DMS153 treated with DMSO at 0.1 percent for 48 hours (cell line): ENCODE results near the gene STK10.
"Not testable (repeated sequence)": the region's sequence is repeated elsewhere in the genome, so short reads cannot be mapped to it uniquely, and the experiment has no call there.

Source experiments
- DNase-seq: peaks from one replicate; lab custom pipeline; 2025; ENCODE audit not compliant: unreplicated experiment; lab: John Stamatoyannopoulos, UW

STK10 gene

DNA sequence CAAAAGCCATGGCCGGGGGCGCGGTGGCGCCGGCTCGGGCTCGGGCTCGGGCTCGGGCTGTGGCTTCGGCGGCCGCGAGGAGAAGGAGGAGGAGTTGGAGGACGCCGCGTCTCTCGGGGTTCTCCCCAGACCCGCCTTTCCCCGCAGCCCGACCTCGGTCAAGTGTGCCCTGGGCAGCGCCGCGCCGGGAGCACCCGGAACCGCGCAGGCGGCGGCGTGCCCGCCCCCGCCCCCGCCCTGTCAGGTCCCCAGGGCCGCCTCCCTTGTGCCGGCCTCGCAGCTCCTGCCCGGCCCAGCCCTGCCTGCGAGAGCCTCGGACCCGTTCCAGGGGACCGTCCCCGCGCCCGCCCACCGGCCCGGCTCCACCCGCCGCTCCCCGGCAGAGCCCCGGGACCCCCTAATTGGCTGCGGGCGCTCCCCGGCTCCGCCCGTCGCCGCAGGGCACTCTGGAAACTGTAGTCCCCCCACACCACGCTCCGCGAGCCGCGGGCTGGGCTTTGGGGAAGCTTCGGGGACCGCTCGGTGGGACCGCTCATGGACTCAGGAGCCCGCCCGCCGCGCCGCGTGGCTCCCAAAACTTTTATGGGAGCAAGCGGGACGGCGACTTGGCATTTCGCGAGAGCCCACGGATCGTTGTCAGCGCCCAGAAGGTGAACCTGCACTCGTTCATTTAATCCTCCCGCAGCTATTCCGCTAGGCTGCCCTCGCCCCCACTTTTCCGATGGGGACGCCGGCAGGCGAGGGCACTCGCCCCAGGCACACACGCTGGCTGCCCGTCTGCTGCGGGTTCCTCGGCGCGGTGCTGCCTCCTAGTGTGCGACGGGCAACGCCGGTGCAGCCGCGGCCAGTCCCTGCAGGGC, at the start of gene STK10:
STK10 (minus strand) TSS at position 192 of the 860 bp plus-strand sequence; CDS start at position 10, 182 bp downstream.
- peak; percentile 39 for DNase-seq

GRCh38 chr5:172235827-172236736, 48.1 kb upstream of the STK10 start:
- DNase-seq: no peak

- DNase-seq: no peak
Measured at GRCh38 chr5:172235132-172235780, 47.2 kb upstream of the STK10 start.

DNA sequence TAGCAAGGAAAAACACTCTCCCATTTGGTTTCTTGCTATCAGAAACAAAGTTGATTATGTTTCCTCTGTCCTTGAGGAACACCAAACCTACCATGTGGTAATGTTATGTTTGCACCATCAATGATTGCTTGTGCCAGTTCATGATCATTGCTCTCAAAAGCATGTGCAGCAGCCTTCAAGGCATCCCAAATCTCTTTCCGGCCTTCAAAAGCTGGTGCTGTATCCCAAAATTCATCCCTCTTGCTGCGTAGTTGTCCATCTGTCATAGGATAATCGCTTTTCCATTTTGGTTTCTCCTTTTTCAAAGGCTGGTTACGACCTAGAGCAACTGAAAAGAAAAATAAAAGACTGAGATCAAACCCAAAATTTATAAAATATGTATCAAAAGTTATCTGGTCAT, 46.0 kb upstream of the STK10 start:
- DNase-seq: no peak

- DNase-seq: no peak
Measured at GRCh38 chr5:172229904-172230303, 41.9 kb upstream of the STK10 start.

GRCh38 chr5:172224996-172225395, 37.0 kb upstream of the STK10 start:
- DNase-seq: no peak

GRCh38 chr5:172223901-172224873, 36.2 kb upstream of the STK10 start:
- DNase-seq: no peak

GRCh38 chr5:172219296-172219695, 31.3 kb upstream of the STK10 start:
- no peak for DNase-seq

DNA sequence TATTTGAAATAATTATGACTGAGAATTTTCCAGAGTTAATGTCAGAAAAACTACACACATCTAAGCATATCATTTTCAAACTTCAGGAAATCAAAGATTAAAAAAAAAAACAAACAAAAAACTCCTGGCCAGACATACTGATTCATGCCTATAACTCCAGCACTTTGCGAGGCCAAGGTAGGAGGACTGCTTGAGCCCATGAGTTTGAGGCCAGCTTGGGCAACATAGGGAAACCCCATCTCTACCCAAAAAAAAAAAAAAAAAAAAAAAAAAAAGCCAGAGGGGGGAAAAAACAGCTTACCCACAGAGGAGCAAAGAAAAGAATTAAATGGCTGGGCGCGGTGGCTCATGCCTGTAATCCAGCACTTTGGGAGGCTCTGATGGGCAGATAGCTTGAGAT, 28.3 kb upstream of the STK10 start:
- DNase-seq: no peak

DNA sequence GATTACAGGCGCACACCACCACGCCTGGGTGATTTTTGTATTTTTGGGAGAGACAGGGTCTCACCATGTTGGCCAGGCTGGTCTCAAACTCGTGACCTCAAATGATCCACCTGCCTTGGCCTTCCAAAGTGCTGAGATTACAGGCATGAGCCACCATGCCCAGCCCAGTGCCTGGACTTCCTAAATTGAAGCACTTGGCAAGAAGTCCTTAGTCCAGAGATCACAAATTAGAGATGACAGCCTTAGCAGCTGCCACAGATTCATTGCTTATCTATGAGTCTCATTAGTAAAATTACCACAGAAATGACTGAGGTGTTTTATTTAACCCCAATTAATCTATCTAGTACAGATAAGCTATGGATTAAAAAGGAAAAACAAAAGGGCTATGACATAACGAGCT, 25.1 kb upstream of the STK10 start:
- no peak for DNase-seq

DNA sequence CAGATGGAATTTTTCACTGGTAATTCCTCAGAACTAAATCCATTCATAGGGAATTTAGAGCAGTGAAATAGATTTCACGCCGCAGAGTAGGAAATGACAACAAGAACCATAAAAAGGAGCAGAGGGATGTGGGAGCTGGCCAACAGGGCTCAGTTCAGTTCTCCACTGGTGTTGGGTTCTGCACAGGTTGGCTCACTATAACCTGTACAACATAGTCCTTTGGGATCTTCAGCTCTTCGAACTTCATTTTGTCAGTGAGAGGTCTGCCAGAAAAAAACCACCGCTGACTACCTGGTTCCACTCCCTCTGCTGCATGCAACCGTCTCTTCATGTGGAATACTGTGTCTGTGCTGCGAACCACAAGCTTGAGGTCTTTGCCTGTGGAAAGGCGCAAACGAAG, 23.7 kb upstream of the STK10 start:
- no peak for DNase-seq

DNA sequence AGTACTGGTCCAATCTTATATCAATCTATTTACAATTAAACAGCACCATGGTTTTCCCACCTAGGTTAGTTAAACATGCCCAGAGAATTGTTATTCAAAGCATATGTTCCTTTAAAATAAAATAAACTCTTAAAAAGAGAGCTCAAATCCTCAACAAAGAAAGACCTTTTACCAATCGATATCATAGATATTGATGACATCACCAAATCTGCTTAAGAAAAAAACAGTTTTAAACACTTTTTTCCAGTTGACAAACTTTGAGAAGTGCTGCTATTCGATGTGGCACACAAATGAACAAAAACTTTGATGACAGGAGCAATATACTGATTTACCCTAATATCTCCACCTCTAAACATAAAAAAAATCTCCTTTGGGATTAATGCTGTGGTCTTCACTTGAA, 21.7 kb upstream of the STK10 start:
- no peak for DNase-seq

DNA sequence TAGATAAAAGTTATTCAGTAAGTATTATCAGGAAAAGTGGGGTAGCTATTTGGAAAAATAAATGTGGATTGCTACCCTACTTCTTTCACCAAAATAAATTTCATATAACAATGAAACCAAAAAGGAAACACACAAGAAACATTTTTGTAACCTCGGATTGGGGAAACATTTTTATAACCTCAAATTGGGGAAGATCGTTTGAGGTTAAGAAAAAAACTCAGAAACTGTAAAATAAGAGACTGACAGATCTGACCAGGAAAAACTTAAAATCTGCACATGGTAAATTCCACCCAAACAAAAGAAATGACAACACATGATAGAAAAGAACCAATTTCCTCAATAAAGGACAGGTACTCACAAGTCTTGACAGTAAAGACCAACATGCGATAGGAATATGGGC, 19.5 kb upstream of the STK10 start:
- no peak for DNase-seq

GRCh38 chr5:172205984-172206383, 18.0 kb upstream of the STK10 start:
- DNase-seq: not testable (repeated sequence)

GRCh38 chr5:172200476-172200875, 12.5 kb upstream of the STK10 start:
- DNase-seq: no peak

DNA sequence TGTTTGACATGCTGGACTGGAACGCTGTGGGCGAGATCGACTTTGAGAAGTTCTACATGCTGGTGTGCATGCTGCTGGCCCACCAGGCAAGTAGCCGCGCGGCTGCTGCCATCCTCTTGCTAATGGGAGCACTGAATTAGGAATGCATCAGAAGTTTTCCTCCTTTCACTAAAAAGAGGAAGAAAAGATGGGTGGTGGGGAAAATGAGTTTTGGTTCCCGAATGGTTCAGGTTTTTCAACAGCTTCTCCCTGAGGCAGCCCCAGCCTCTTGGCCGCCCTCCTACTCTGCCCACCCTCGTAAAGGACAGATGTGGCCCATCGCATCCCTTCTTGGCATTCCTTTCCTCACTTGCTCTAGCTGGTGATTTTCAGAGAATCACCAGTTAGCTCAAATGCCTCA, 11.4 kb upstream of the STK10 start:
- no peak for DNase-seq

DNA sequence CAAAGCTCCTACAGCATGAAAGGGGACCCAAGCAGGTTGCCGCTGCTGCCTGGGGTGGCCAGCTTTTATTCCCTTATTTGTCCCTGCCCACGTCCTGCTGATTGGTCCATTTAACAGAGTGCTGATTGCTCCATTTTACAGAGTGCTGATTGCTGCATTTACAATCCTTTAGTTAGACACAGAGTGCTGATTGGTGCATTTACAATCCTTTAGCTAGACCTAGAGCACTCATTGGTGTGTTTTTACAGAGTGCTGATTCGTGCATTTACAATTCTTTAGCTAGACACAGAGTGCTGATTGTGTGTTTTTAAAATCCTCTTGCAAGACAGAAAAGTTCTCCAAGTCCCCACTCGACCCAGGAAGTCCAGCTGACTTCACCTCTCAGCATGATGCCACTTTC, 9.8 kb upstream of the STK10 start:
- DNase-seq: not testable (repeated sequence)

DNA sequence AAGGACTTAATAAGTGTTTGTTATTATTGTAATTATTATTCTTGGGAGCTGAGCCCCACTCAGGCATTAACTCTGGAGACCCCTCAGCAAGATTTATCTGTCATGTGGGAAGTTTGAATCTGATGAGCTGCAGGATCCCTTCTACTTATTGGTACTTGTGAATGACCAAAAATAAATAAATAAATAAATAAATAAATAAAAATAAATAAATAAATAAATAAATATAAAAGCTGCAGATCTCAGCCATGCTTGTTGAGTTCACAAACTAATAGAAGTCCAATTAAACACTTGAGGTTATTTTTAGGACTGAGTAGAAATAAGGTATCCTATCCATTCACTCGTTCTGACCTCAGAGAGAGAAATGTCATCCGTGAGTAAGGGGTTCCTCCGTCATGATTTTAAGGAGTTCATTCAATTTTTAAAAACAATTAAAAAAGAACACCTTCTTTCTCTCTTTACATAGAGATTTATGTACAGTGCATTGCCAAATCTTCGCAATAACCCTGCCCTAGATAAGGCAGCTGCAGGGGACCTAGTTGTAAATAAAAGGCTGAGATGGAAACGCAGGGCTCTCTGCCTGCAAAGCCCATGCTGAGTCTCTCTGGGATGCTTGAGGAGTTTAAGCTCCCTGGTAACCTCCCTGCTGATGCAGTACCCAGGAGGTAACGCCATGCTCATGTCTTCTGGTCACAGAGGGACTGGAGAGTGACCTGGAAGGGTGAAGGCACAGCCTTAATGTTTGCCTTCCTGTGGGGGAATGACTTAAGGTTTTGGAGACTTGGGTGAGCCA, 7.2 kb upstream of the STK10 start:
- no peak for DNase-seq

- no peak for DNase-seq
Measured at GRCh38 chr5:172193872-172194271, 5.8 kb upstream of the STK10 start, which contains the start of gene EFCAB9. EFCAB9 (plus strand) TSS chr5:172194172; CDS start chr5:172194173, 1 bp downstream.
